C4-2B (cell line): Measurements from ENCODE around the gene ADGRA1.

ENCODE experiments used
- CTCF ChIP-seq: fragments of 450-650 bp; conservative IDR thresholded peaks from 2 replicates; pipeline ENCODE4 v1.5.1; 2017; ENCODE audit warnings: mild to moderate bottlenecking
- ZFX ChIP-seq: fragments of 450-650 bp; IDR thresholded peaks from 2 replicates; pipeline ENCODE4 v1.6.1; 2017

- TF ChIP-seq CTCF (no peak), ZFX (no peak)
Measured at GRCh38 chr10:133041101-133041500, 46.6 kb upstream of the ADGRA1 start.
